HTR-8/SVneo (cell line): Measurements from ENCODE around the gene AFG1L.
"Not testable (repeated sequence)": the region's sequence is repeated elsewhere in the genome, so short reads cannot be mapped to it uniquely, and the experiment has no call there.

Experiments
- DNase-seq: peaks from one replicate; pipeline ENCODE4 v3.0.0; 2011; ENCODE audit warnings: low spot score, mixed read lengths; ENCODE audit not compliant: insufficient read length
- FAIRE-seq: peaks from 2 replicates; lab custom pipeline; 2011; peaks lifted over from hg19 to GRCh38; lab: Jason Lieb, UNC

The AFG1L gene

GRCh38 chr6:108294727-108295625, at the start of gene AFG1L:
Gene AFG1L, plus strand, starts transcription at chr6:108295054. Its CDS starts 26 bp downstream, at chr6:108295080.
- peak; percentile 95 for FAIRE-seq
- peak; percentile 87 for DNase-seq

DNA sequence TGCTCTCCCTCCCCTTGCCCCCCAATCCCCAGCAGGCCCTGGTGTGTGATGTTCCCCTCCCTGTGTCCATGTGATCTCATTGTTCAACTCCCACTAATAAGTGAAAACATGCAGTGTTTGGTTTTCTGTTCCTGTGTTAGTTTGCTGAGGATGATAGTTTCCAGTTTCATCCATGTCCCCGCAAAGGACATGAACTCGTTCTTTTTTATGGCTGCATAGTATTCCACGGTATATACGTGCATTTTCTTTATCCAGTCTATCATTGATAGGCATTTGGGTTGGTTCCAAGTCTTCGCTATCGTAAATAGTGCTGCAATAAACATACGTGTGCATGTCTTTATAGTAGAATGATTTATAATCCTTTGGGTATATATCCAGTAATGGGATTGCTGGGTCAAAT, 49.8 kb upstream of the AFG1L start:
- DNase-seq, FAIRE-seq: not testable (repeated sequence)

- FAIRE-seq (no peak), DNase-seq (no peak)
Measured at GRCh38 chr6:108247965-108248536, 46.8 kb upstream of the AFG1L start.

DNA sequence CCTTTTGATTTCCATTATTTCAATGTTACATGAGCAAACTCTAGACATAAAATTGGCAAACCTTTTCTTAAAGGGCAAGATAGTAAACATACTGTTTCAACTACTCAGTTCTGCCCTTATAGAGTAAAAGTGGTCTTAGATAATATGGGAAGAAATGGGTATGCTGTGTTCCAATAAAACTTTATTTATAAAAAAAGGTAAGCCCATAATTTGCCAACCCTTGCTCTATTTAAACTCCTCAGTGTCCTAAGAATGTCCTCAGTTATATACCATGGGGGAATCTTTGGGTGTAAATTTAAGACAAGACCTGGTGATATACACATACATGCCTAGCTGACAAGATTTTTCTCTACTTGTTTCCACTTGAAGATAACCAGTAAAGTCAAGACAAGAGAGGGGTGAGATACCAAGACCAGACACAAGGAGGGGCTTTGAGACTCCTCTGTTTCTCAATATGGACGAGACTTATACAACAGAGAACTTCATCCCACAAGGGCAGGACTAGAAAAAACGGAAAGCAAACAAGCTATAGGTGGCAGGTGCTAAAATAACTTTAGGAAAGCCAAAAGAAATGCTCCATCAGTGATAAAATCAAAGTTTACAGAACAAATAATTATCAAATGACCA, 44.5 kb upstream of the AFG1L start:
- no peak for FAIRE-seq
- no peak for DNase-seq

- no peak for DNase-seq
- no peak for FAIRE-seq
Measured at GRCh38 chr6:108251252-108251651, 43.6 kb upstream of the AFG1L start.

GRCh38 chr6:108252055-108252454, 42.8 kb upstream of the AFG1L start:
- no peak for DNase-seq
- FAIRE-seq: no peak

- DNase-seq (no peak), FAIRE-seq (no peak)
Measured at GRCh38 chr6:108253241-108253640, 41.6 kb upstream of the AFG1L start.

GRCh38 chr6:108254433-108255410, 40.1 kb upstream of the AFG1L start:
- FAIRE-seq (no peak), DNase-seq (no peak)

DNA sequence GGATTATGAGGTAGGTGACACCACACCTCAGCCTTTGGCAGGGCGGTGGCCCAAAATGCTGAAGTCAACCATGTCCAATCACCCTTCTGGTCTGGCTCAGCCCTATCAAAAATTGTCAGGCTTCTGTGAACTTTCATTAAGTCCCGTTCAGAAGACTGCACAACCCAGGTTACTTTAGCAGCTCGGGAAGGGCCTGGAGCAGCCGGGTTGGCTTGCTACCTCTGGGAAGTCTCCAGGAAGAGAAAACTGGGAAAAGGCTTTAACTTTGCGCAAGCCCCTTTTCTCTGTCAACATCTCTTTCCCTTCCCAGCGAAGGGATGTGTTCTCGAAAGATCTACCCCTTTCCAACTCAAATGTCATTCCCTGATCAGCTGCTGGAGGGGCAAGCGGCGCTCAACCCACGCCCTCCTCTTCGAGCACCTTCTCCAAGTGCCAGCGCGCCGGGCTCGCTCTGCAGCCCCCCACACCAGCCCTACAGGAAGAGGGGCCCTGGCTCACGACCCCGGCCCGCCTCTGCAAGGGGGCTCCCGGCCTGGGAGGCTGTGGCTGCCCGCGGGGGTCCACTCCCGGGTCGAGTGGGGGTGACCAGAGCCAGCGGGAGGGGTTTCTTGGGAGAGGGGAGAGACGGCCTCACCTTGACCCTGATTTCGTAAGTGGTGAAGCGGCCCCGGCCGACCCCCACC, 34.6 kb upstream of the AFG1L start:
- DNase-seq: peak; percentile 17
- no peak for FAIRE-seq

- peak; percentile 84 for FAIRE-seq
Measured at GRCh38 chr6:108260809-108261569, 33.9 kb upstream of the AFG1L start, which contains the start of gene SNX3. Gene SNX3, minus strand, starts transcription at chr6:108261040. Its CDS starts 119 bp downstream, at chr6:108260921.

GRCh38 chr6:108263371-108263770, 31.5 kb upstream of the AFG1L start:
- no peak for FAIRE-seq
- no peak for DNase-seq

More at GRCh38 chr6:108260809-108261569, 33.9 kb upstream of the AFG1L start, which contains the start of gene SNX3:
- peak; percentile 94 for DNase-seq

GRCh38 chr6:108268845-108269244, 26.0 kb upstream of the AFG1L start:
- DNase-seq (no peak), FAIRE-seq (no peak)

- not testable (repeated sequence) for DNase-seq, FAIRE-seq
Measured at GRCh38 chr6:108269955-108270354, 24.9 kb upstream of the AFG1L start.

- no peak for FAIRE-seq
- no peak for DNase-seq
Measured at GRCh38 chr6:108274546-108274945, 20.3 kb upstream of the AFG1L start.

DNA sequence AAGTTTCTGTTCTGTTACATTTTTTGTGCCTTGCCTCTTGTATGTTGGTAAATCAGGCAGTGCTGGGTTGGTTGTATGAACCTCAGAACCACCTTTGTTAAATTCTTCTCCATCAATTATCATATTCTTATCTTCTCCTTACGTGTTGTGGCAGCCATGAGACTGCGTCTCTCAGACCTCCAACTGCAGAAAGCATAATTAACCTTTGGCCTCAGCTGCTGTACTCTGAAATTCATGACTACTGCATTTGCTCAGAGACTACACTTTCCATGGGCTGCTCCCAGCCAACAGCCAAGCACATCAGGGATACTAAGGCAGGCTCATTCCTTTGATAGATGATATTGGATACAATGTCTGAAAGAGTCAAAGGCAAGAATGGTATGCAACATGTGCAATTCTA, 18.9 kb upstream of the AFG1L start:
- DNase-seq: no peak
- no peak for FAIRE-seq

DNA sequence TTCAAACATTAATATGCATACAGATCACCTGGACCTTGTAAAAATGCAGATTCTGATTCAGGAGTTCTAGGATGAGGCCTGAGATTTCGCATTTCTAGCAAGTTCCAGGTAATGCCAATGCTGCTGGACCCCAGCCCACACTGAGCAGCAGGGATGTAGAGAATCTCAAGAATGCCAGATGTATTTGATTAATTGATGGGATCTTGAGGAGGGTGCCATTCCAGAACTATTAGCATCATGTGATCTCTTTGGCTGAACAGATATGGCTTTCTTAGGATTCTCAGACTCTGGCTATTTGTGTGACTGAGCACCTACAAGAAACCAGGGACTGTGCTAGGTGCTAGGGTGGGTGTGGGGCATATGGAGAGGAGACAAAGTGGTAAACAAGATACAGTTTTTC, 17.6 kb upstream of the AFG1L start:
- no peak for FAIRE-seq
- DNase-seq: no peak

DNA sequence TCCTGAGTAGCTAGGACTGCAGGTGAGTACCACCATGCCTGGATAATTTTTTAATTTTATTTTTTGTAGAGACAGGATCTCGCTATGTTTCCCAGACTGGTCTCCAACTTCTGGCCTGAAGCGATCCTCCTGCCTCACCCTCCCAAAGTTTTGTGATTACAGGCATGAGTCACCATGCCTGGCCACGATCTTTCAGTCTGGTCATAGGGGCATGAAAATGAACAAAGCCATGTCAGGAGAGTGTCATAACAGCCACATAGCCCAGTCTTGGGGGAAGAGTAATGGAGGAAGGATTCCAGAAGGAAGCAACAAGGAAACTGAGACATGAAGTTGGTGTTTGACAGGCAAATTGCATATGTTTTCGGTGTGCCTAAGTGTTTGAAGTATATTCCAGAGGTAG, 17.0 kb upstream of the AFG1L start:
- FAIRE-seq (no peak), DNase-seq (no peak)

DNA sequence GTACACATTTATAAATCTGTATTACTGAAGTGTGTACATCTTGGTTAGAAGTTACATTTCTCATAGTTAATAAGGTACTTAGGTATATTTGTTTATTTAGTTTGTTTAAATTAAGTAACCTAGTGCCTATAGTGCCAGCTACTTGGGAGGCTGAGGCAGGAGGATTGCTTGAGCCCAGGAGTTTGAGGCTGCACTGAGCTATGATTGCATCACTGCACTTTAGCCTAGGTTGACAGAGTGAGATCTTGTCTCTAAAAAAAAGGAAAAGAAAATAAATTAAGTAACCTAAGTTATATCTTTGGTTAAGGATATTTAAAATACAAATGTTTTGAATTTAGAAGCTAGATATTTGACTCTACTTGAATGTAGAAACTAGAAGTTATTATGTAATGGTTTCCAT, 9.5 kb upstream of the AFG1L start:
- DNase-seq: no peak
- FAIRE-seq: no peak

DNA sequence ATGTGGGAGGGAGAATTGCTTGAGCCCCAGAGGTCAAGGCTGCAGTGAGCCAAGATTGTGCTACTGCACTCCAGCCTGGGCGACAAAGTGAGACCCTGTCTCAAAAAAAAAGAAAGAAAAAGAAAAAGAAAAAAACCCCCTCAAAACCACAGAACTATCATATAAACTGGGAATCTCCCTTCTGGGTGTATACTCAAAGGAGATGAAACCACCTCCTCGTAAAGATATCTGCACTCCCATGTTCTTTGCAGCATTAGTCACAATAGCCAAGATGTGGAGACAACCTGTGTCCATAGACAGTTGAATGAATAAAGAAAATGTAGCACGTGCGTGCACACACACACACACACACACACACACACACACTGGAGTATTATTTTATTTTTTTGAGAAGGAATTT, 8.5 kb upstream of the AFG1L start:
- FAIRE-seq: no peak
- no peak for DNase-seq
